GM10266 (cell line): ENCODE data around the gene TRAF4.
"Not testable (repeated sequence)": the region's sequence is repeated elsewhere in the genome, so short reads cannot be mapped to it uniquely, and the experiment has no call there.

Experiments used
- DNase-seq: peaks from one replicate; pipeline ENCODE4 v3.0.0; 2012; ENCODE audit errors: extremely low spot score
- TF ChIP-seq, protein P1 (sequence below): IDR thresholded peaks from 2 replicates; pipeline ENCODE4 v1.5.1; 2012; ENCODE audit warnings: mild to moderate bottlenecking, low read depth; ENCODE audit not compliant: control insufficient read depth, insufficient read depth; ENCODE audit errors: missing control alignments

Gene TRAF4

DNA sequence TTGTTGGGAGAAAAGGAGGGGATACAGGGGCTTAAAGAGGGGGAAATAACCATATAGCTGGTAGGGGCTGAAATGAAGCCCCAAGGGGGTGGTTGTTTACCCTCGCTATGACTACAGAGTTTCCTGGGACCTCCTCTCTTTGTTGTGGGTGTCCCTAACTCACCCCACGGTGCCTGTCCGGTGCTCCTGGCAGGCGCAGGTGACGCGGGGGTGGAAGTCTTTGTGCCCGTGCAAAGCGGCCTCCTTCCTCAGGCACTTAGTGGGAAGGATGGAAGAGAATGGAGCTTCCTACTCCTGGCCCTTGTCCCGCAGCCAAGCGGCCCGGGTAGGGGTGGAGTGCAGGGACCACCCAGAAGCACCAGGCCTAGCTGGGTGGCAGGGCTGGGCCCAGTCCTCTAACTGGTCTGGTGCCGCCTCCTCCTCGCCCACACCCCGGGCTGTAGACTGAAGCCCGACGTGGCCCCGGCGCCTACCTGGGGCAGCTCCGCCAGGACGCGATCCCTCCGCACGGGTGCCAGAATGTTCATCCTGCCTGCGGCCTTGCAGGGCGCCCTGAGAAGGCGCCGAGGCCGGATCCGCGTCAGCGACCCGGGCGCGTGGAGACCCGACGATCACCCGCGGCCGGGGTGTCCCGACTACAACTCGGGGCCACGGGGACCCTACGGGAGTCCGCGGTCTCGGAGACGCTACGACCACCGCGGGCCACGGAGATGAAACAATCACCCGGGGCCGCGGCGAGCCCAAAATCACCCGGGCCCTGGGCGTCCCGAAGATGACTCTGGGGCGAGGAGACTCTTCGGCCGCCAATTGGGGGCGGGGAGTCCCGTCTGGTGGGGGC, 26.9 kb upstream of the TRAF4 start:
- no peak for DNase-seq
- TF ChIP-seq, protein P1, sequence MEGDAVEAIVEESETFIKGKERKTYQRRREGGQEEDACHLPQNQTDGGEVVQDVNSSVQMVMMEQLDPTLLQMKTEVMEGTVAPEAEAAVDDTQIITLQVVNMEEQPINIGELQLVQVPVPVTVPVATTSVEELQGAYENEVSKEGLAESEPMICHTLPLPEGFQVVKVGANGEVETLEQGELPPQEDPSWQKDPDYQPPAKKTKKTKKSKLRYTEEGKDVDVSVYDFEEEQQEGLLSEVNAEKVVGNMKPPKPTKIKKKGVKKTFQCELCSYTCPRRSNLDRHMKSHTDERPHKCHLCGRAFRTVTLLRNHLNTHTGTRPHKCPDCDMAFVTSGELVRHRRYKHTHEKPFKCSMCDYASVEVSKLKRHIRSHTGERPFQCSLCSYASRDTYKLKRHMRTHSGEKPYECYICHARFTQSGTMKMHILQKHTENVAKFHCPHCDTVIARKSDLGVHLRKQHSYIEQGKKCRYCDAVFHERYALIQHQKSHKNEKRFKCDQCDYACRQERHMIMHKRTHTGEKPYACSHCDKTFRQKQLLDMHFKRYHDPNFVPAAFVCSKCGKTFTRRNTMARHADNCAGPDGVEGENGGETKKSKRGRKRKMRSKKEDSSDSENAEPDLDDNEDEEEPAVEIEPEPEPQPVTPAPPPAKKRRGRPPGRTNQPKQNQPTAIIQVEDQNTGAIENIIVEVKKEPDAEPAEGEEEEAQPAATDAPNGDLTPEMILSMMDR, result no peak

DNA sequence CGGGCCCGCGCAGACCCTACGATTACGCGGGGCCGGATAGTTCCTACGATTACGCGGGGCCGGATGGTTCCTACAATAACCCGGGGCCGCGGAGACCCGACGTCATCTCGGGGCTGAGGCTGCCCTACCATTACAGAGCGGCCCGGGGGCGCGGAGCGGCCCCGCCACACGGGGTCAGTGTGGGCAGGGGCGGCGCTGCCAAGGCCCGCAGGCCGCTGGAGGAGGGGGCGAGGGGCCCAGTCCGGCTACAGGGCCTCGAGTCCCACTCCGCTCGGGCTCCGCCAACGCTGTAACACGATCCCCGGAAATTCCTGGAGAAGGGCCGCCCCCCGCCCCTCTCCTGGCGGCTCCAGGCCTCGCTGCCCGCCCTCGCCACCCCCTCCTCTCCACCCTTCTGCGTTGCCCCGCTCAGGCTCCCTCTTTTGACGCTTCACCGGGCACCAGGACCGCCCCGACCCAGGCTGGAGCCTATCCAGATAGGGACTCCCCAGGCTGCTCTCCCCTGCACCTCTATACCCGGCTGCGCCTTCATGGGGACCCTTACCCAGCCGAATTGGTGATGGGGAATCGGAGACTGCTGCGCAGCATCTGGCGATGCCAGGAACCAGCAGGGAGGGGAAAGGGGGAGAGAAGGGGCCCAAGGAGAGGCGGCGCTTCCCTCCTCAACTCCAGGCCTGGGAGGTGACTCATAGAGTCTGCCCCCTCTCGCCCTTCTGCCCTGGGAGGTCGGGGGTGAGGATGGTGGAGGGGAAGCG, 26.1 kb upstream of the TRAF4 start, which contains the start of gene RAB34:
TSS of gene RAB34 (minus strand) at position 291 of the 755 bp plus-strand sequence. CDS start 602 bp downstream, outside the sequence.
- peak; percentile 48 for DNase-seq
- TF ChIP-seq, protein P1, result peak; percentile 43

DNA sequence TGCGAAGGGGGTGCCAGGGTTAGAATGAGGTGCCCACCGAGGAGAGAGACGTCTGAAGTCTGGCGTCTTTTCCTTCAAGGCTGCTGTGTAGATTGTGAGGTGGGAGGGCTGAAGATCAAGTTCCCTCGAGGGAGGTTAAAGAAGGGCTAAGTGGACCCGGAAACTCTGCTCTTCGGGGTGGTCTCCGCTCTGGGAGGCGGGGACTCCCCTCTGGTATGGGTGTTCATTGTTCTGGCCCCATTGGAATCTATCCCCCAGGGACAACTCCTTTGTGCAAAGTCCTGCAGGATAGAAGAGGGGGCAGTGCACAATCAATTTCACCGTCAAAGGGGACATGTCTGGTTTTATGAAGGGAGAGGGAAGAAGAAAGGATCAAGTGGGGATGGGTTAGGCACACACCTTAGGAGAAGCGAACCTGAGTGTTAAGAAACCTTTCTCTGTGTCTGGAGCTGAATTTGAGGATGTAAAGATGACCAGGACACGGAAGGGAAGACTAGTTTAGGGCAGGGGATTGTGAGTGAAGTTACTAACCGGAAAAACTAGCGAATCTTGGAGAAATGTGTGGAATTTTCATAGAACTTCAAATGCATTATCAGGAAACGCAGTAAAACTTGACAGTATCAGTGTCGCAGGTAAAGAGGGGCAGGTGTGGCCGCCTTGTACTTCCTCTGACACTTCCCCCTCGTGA, 25.3 kb upstream of the TRAF4 start:
- TF ChIP-seq, protein P1, result no peak
- DNase-seq, result no peak

DNA sequence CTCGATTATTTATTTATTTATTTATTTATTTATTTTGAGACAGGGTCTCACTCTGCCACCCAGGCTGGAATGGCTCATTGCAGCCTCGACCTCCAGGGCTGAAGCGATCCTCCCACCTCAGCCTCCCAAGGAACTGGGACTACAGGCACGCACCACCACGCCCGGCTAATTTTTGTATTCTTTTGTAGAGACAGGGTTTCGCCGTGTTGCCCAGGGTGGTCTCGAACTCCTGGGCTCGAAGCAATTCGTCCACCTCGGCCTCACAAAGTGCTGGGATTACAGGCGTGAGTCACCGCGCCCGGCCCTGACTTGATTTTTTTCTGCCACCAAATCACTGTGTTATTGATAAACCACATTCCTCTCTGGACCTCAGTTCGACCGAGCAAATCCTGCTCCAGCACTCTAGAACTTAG, 24.8 kb upstream of the TRAF4 start:
- TF ChIP-seq, protein P1, result no peak
- DNase-seq, result no peak

DNA sequence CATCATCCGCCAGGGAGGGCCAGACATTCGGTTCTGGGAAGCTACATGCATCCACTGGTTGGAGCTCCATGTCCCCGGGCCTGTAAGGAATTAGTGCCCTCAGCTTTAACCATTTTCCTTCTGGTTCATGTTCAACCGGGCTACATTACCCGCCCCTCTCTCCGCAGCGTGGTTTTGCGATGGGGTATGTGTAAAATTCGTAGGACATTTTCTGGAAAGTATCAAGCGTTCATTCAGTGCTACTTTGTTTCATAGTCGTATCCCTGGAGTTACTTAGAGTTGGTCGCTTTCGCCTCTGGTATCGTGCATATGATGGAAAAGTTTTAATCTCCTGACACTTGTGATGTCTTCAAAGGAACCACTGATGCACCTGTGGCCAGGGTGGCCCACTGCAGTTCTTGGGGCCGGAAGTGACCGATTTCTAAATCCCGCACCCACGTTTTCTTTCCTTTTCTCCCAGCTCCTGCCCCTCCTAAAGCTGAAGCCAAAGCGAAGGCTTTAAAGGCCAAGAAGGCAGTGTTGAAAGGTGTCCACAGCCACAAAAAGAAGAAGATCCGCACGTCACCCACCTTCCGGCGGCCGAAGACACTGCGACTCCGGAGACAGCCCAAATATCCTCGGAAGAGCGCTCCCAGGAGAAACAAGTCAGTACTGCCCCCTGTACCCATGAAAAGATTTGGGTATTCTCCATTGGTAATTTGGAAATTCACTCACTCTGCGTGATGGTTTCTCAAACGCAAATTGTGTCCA, 23.4 kb upstream of the TRAF4 start:
- TF ChIP-seq, protein P1, result no peak
- no peak for DNase-seq

DNA sequence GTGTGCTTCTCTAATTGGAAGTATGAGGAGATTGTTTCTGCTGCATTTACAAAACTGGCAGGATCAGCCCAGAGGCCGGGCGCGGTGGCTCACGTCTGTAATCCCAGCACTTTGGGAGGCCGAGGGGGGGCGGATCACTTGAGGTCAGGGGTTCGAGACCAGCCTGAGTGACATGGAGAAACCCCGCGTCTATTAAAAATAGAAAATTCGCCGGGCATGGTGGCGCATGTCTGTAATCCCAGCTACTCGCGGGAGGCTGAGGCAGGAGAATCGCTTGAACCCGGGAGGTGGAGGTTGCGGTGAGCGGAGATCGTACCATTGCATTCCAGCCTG, 22.8 kb upstream of the TRAF4 start:
- DNase-seq, result not testable (repeated sequence)

DNA sequence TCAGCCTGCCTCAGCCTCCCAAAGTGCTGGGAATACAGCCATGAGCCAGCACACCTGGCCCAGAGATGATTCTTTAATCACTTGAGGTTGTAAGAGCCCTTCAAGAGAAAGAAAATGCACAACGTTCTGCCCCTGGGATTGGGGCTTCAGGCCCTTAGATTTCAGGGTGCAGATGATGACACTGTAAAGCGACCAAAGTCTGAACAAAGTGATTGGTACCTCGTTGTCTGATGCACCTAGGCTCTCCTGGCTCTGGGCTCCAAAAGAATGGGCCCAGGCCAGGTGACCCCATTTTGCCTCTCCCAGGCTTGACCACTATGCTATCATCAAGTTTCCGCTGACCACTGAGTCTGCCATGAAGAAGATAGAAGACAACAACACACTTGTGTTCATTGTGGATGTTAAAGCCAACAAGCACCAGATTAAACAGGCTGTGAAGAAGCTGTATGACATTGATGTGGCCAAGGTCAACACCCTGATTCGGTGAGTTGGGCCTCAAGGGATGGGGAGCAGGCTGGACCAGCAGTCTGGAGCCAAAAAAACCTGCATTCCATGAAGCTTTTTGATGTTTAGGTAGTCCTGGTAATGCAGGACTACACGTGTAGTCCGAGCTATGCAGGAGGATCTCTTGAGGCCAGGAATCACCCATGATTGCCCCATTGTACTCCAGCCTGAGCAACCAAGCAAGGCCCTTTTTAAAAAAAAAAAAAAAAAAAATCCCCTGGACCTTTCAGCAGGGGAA, 21.2 kb upstream of the TRAF4 start:
- TF ChIP-seq, protein P1, result no peak

More for the DNA sequence above, 21.2 kb upstream of the TRAF4 start:
- no peak for DNase-seq
